NT2/D1 (cell line): Measurements from ENCODE around the gene OR5C1.

Source experiments
- DNase-seq: peaks from one replicate; pipeline ENCODE4 v3.0.0-alpha.2; 2011; ENCODE audit warnings: low read depth, low spot score
- H3K27me3 ChIP-seq: 2 replicates; pipeline ENCODE4 v1.6.0; 2011; ENCODE audit warnings: mild to moderate bottlenecking; ENCODE audit not compliant: insufficient read length, insufficient read depth
- H3K36me3 ChIP-seq: 2 replicates; pipeline ENCODE4 v1.6.1; 2011; ENCODE audit warnings: mild to moderate bottlenecking, low read length, mixed read lengths; ENCODE audit not compliant: insufficient read depth, insufficient read length
- H3K4me1 ChIP-seq: 2 replicates; pipeline ENCODE4 v1.5.1; 2011; ENCODE audit not compliant: insufficient read depth, insufficient read length
- H3K4me3 ChIP-seq: 2 replicates; pipeline ENCODE4 v1.5.1; 2011; ENCODE audit warnings: low read depth; ENCODE audit not compliant: insufficient read length
- H3K9ac ChIP-seq: 2 replicates; pipeline ENCODE4 v1.6.0; 2011; ENCODE audit warnings: low read depth; ENCODE audit not compliant: insufficient read length
- H3K9me3 ChIP-seq: 2 replicates; pipeline ENCODE4 v1.5.1; 2011; ENCODE audit warnings: mild to moderate bottlenecking, low read length; ENCODE audit not compliant: insufficient read depth
- SUZ12 ChIP-seq: IDR thresholded peaks from 2 replicates; pipeline ENCODE4 v1.6.1; 2011; ENCODE audit not compliant: insufficient read length, insufficient read depth; ENCODE audit errors: extremely low read depth
- YY1 ChIP-seq: IDR thresholded peaks from 2 replicates; pipeline ENCODE4 v1.6.1; 2011; ENCODE audit not compliant: insufficient read length, insufficient read depth
- ZNF274 ChIP-seq: IDR thresholded peaks from 2 replicates; pipeline ENCODE4 v1.6.1; 2011; ENCODE audit warnings: mild to moderate bottlenecking, low read depth, low read length

OR5C1 gene

GRCh38 chr9:122781671-122782070 is 7.1 kb upstream of the OR5C1 start:
- no peak for DNase-seq
- TF ChIP-seq SUZ12 (no peak), YY1 (no peak), ZNF274 (no peak)
- Histone ChIP-seq H3K27me3 (no peaks in the 10 kb centered on the region), H3K36me3 (no peaks in the 10 kb centered on the region), H3K4me1 (no peaks in the 10 kb centered on the region), H3K9ac (no peak overlapping the region), H3K9me3 (no peaks in the 10 kb centered on the region), H3K4me3 (no peak overlapping the region)

- no peak for TF ChIP-seq ZNF274
- no peak for TF ChIP-seq SUZ12
- no peak for TF ChIP-seq YY1
- H3K9me3 ChIP-seq, result no peaks in the 10 kb centered on the region
Measured at GRCh38 chr9:122785269-122785668, 3.5 kb upstream of the OR5C1 start.

GRCh38 chr9:122786338-122786737 is 2.4 kb upstream of the OR5C1 start:
- H3K4me3 ChIP-seq, result no peak overlapping the region
- H3K9me3 ChIP-seq, result no peaks in the 10 kb centered on the region
- no peaks in the 10 kb centered on the region for H3K4me1 ChIP-seq
- DNase-seq, result no peak
- no peaks in the 10 kb centered on the region for H3K27me3 ChIP-seq
- TF ChIP-seq YY1, result no peak
- no peak for TF ChIP-seq ZNF274
- no peak for TF ChIP-seq SUZ12
- no peak overlapping the region for H3K9ac ChIP-seq
- H3K36me3 ChIP-seq, result no peaks in the 10 kb centered on the region

More at GRCh38 chr9:122785269-122785668, 3.5 kb upstream of the OR5C1 start:
- Histone ChIP-seq H3K9ac (no peak overlapping the region), H3K27me3 (no peaks in the 10 kb centered on the region), H3K36me3 (no peaks in the 10 kb centered on the region), H3K4me1 (no peaks in the 10 kb centered on the region), H3K4me3 (no peak overlapping the region)
- DNase-seq, result no peak

GRCh38 chr9:122789256-122790046 is 718 bp downstream of the OR5C1 start:
- H3K4me1 ChIP-seq, result no peaks in the 10 kb centered on the region
- H3K9ac ChIP-seq, result no peak overlapping the region
- H3K36me3 ChIP-seq, result no peaks in the 10 kb centered on the region
- no peaks in the 10 kb centered on the region for H3K27me3 ChIP-seq
- H3K4me3 ChIP-seq, result no peak overlapping the region
- TF ChIP-seq ZNF274, result no peak
- no peak for TF ChIP-seq SUZ12
- no peak for TF ChIP-seq YY1
- H3K9me3 ChIP-seq, result no peaks in the 10 kb centered on the region
- DNase-seq, result no peak

GRCh38 chr9:122791872-122792669 is 3.3 kb downstream of the OR5C1 start:
- H3K36me3 ChIP-seq, result no peaks in the 10 kb centered on the region
- H3K27me3 ChIP-seq, result no peaks in the 10 kb centered on the region
- H3K9ac ChIP-seq, result no peak overlapping the region
- no peak for TF ChIP-seq ZNF274
- TF ChIP-seq YY1, result no peak
- no peak for TF ChIP-seq SUZ12
- no peak for DNase-seq
- no peak overlapping the region for H3K4me3 ChIP-seq
- H3K4me1 ChIP-seq, result no peaks in the 10 kb centered on the region
- H3K9me3 ChIP-seq, result no peaks in the 10 kb centered on the region

GRCh38 chr9:122797316-122798063 is 8.8 kb downstream of the OR5C1 start:
- Histone ChIP-seq H3K4me1 (no peaks in the 10 kb centered on the region), H3K4me3 (no peak overlapping the region), H3K36me3 (no peaks in the 10 kb centered on the region), H3K9me3 (no peaks in the 10 kb centered on the region), H3K9ac (no peak overlapping the region), H3K27me3 (no peaks in the 10 kb centered on the region)
- no peak for DNase-seq
- no peak for TF ChIP-seq SUZ12
- TF ChIP-seq YY1, result no peak
- TF ChIP-seq ZNF274, result no peak
